Cardiac fibroblast (primary cell): ENCODE data around the gene GPR39.

ENCODE experiments used
- DNase-seq, 2 donors: peaks; one replicate each; pipeline versions ENCODE4 v3.0.0 to v3.0.0-alpha.2; 2010; ENCODE audit warnings: low read depth in 2 of 2
- H3K4me3 ChIP-seq, 2 donors: replicated peaks in 1 of 2; 1 replicate in 1 of 2; 2 replicates in 1 of 2; pipeline ENCODE4 v1.5.1; 2011; ENCODE audit warnings: low read depth in 2 of 2, low read length in 2 of 2, mild to moderate bottlenecking in 2 of 2, moderate library complexity in 1 of 2
- TF ChIP-seq, protein P1 (sequence below): IDR thresholded peaks from one replicate; pipeline ENCODE4 v1.5.1; 2011; ENCODE audit warnings: low read depth, mild to moderate bottlenecking, low read length, inconsistent platforms

GPR39 gene

DNA sequence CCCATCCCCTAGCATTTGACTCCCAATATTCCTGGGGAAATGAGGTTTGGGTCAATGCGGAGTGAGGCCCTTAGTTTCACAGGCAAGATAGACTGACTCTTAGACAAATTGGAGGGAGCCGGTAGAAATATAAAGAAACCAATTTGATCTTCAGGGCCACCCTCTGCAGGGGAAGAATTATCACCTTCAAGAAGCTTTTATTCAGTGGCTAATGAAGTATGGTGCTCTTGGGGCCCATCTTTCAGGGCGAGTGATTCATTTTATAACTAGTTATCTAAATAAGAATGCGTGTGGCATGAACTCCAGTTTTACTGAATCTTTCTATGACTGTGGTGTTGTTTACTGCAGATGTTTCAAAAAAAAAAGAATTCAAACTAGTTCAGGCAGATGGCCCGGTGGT lies 165.0 kb downstream of the GPR39 start:
- TF ChIP-seq, protein P1, sequence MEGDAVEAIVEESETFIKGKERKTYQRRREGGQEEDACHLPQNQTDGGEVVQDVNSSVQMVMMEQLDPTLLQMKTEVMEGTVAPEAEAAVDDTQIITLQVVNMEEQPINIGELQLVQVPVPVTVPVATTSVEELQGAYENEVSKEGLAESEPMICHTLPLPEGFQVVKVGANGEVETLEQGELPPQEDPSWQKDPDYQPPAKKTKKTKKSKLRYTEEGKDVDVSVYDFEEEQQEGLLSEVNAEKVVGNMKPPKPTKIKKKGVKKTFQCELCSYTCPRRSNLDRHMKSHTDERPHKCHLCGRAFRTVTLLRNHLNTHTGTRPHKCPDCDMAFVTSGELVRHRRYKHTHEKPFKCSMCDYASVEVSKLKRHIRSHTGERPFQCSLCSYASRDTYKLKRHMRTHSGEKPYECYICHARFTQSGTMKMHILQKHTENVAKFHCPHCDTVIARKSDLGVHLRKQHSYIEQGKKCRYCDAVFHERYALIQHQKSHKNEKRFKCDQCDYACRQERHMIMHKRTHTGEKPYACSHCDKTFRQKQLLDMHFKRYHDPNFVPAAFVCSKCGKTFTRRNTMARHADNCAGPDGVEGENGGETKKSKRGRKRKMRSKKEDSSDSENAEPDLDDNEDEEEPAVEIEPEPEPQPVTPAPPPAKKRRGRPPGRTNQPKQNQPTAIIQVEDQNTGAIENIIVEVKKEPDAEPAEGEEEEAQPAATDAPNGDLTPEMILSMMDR, result no peak
- no peak overlapping the region for H3K4me3 ChIP-seq
- DNase-seq, result no peak

GRCh38 chr2:132581991-132582738 lies 165.6 kb downstream of the GPR39 start:
- TF ChIP-seq, protein P1, result no peak
- H3K4me3 ChIP-seq, result no peak overlapping the region
- DNase-seq, result no peak

GRCh38 chr2:132583666-132584360 lies 167.2 kb downstream of the GPR39 start:
- TF ChIP-seq, protein P1, result no peak
- no peak for DNase-seq
- no peak overlapping the region for H3K4me3 ChIP-seq

DNA sequence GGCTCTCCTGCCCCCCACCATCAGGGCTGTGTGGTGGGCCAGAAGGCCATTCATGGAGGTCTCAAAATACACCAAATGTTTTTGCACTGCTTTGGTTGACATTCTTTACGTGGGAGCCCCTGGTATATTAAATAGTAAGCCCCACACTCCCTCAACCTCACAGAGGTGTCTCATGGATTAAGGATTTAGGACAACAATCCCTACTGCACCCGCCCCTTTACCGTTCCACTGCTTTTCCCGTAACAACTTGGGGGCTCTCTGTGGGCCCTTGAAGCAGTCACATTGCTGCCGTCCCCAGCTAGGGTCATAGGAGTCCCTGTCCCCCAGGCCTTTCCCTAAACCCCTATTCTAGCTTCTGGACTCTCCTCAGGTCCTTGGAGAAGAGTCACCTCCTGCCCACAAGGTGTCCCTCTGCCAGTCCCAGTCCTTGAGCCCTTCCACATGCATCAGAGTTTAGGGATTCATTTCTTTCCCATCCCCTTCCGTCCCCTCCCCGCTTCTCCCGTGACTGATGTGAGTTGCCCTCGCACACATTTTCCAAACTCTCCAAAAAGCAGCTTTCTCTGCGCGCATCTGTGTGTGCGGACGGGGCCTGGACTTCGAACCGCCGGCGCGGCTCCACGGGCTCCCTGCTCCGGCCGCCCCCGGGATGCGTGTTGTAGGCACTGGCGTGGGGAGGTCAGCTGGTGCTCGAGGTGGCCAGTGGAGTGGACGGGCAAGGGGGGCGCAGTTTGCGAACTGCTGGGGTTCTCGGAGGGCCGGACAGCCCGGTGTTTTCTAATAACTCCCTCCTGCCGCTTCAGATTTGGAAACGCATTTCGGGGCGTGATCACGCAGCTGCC lies 168.6 kb downstream of the GPR39 start:
- no peak overlapping the region for H3K4me3 ChIP-seq
- TF ChIP-seq, protein P1, result no peak
- DNase-seq, result no peak

GRCh38 chr2:132586101-132586511 lies 169.5 kb downstream of the GPR39 start:
- DNase-seq, result no peak
- H3K4me3 ChIP-seq, result no peak overlapping the region
- TF ChIP-seq, protein P1, result no peak

GRCh38 chr2:132586835-132587234 lies 170.2 kb downstream of the GPR39 start:
- no peak overlapping the region for H3K4me3 ChIP-seq
- TF ChIP-seq, protein P1, result no peak
- DNase-seq, result no peak
